T-helper 2 cell treated with Interferon-gamma antibody and Interleukin-4, amounts not matched to agents 5 μg/mL and 100 μg/mL, for 36 hours (primary cell): ENCODE data around the gene TMEM82.

Experiments used
- DNase-seq: peaks from one replicate; pipeline ENCODE4 v3.0.0; 2021; ENCODE audit warnings: low spot score
- H3K27ac Mint-ChIP-seq: one replicate; pipeline ENCODE4 v1.8.0; 2021; ENCODE audit warnings: mild to moderate bottlenecking, mixed read lengths
- H3K27me3 Mint-ChIP-seq: one replicate; pipeline ENCODE4 v1.8.0; 2021; ENCODE audit warnings: low read depth, mixed read lengths
- H3K36me3 Mint-ChIP-seq: one replicate; pipeline ENCODE4 v1.8.0; 2021; ENCODE audit warnings: low read depth, mixed read lengths
- H3K4me1 Mint-ChIP-seq: one replicate; pipeline ENCODE4 v1.8.0; 2021; ENCODE audit warnings: low read depth, mixed read lengths
- H3K4me3 Mint-ChIP-seq: one replicate; pipeline ENCODE4 v1.8.0; 2022; ENCODE audit warnings: mild to moderate bottlenecking, moderate library complexity, mixed read lengths
- H3K9me3 Mint-ChIP-seq: one replicate; pipeline ENCODE4 v1.8.0; 2021; ENCODE audit warnings: mixed read lengths

The TMEM82 gene

GRCh38 chr1:15708486-15709137 lies 33.7 kb upstream of the TMEM82 start:
- Mint-ChIP-seq H3K4me1 (no peaks in the 10 kb centered on the region), H3K27ac (no peak overlapping the region), H3K27me3 (no peaks in the 10 kb centered on the region), H3K4me3 (no peak overlapping the region), H3K36me3 (peaks cover 4% of the 10 kb centered on the region), H3K9me3 (no peaks in the 10 kb centered on the region)
- DNase-seq = no peak

- no peaks in the 10 kb centered on the region for H3K27me3 Mint-ChIP-seq
- no peak overlapping the region for H3K27ac Mint-ChIP-seq
- H3K4me3 Mint-ChIP-seq = no peak overlapping the region
- no peaks in the 10 kb centered on the region for H3K4me1 Mint-ChIP-seq
- peaks cover 4% of the 10 kb centered on the region for H3K36me3 Mint-ChIP-seq
- H3K9me3 Mint-ChIP-seq = no peaks in the 10 kb centered on the region
- no peak for DNase-seq
Observed at GRCh38 chr1:15709226-15709625, 33.1 kb upstream of the TMEM82 start.

- H3K4me3 Mint-ChIP-seq = no peak overlapping the region
- no peaks in the 10 kb centered on the region for H3K27me3 Mint-ChIP-seq
Observed at GRCh38 chr1:15712168-15712567, 30.1 kb upstream of the TMEM82 start.

GRCh38 chr1:15714406-15715136 lies 27.7 kb upstream of the TMEM82 start:
- Mint-ChIP-seq H3K9me3 (no peaks in the 10 kb centered on the region), H3K27ac (no peak overlapping the region), H3K4me3 (no peak overlapping the region), H3K36me3 (peaks cover 6% of the 10 kb centered on the region), H3K4me1 (no peaks in the 10 kb centered on the region), H3K27me3 (no peaks in the 10 kb centered on the region)
- DNase-seq = no peak

More at GRCh38 chr1:15712168-15712567, 30.1 kb upstream of the TMEM82 start:
- no peaks in the 10 kb centered on the region for H3K4me1 Mint-ChIP-seq
- H3K36me3 Mint-ChIP-seq = peaks cover 3% of the 10 kb centered on the region
- H3K27ac Mint-ChIP-seq = no peak overlapping the region
- H3K9me3 Mint-ChIP-seq = no peaks in the 10 kb centered on the region
- DNase-seq = no peak

GRCh38 chr1:15717418-15718125 lies 24.7 kb upstream of the TMEM82 start:
- no peak overlapping the region for H3K4me3 Mint-ChIP-seq
- no peaks in the 10 kb centered on the region for H3K9me3 Mint-ChIP-seq
- peaks cover 10% of the 10 kb centered on the region for H3K36me3 Mint-ChIP-seq
- H3K27me3 Mint-ChIP-seq = no peaks in the 10 kb centered on the region
- H3K4me1 Mint-ChIP-seq = no peaks in the 10 kb centered on the region
- DNase-seq = no peak
- no peak overlapping the region for H3K27ac Mint-ChIP-seq

- no peak for DNase-seq
- no peaks in the 10 kb centered on the region for H3K4me1 Mint-ChIP-seq
- peaks cover 10% of the 10 kb centered on the region for H3K36me3 Mint-ChIP-seq
- H3K27me3 Mint-ChIP-seq = no peaks in the 10 kb centered on the region
- H3K4me3 Mint-ChIP-seq = no peak overlapping the region
- no peaks in the 10 kb centered on the region for H3K9me3 Mint-ChIP-seq
- H3K27ac Mint-ChIP-seq = no peak overlapping the region
Observed at GRCh38 chr1:15718199-15718601, 24.1 kb upstream of the TMEM82 start.

- Mint-ChIP-seq H3K36me3 (peaks cover 10% of the 10 kb centered on the region), H3K4me3 (no peak overlapping the region), H3K27me3 (no peaks in the 10 kb centered on the region), H3K27ac (no peak overlapping the region), H3K4me1 (no peaks in the 10 kb centered on the region), H3K9me3 (no peaks in the 10 kb centered on the region)
- no peak for DNase-seq
Observed at GRCh38 chr1:15719381-15720120, 22.7 kb upstream of the TMEM82 start.

GRCh38 chr1:15720861-15721260 lies 21.4 kb upstream of the TMEM82 start:
- H3K4me3 Mint-ChIP-seq = no peak overlapping the region
- H3K36me3 Mint-ChIP-seq = peaks cover 10% of the 10 kb centered on the region
- DNase-seq = no peak
- H3K4me1 Mint-ChIP-seq = no peaks in the 10 kb centered on the region
- no peak overlapping the region for H3K27ac Mint-ChIP-seq
- H3K9me3 Mint-ChIP-seq = no peaks in the 10 kb centered on the region
- no peaks in the 10 kb centered on the region for H3K27me3 Mint-ChIP-seq

- H3K27me3 Mint-ChIP-seq = no peaks in the 10 kb centered on the region
- H3K27ac Mint-ChIP-seq = no peak overlapping the region
- peaks cover 10% of the 10 kb centered on the region for H3K36me3 Mint-ChIP-seq
- DNase-seq = no peak
- no peaks in the 10 kb centered on the region for H3K4me1 Mint-ChIP-seq
- no peaks in the 10 kb centered on the region for H3K9me3 Mint-ChIP-seq
- no peak overlapping the region for H3K4me3 Mint-ChIP-seq
Observed at GRCh38 chr1:15722411-15722810, 19.9 kb upstream of the TMEM82 start.

GRCh38 chr1:15722836-15723532 lies 19.3 kb upstream of the TMEM82 start:
- no peaks in the 10 kb centered on the region for H3K27me3 Mint-ChIP-seq
- H3K9me3 Mint-ChIP-seq = no peaks in the 10 kb centered on the region
- DNase-seq = no peak
- no peak overlapping the region for H3K4me3 Mint-ChIP-seq
- H3K27ac Mint-ChIP-seq = no peak overlapping the region
- peaks cover 13% of the 10 kb centered on the region for H3K36me3 Mint-ChIP-seq
- no peaks in the 10 kb centered on the region for H3K4me1 Mint-ChIP-seq

GRCh38 chr1:15723631-15724246 lies 18.6 kb upstream of the TMEM82 start:
- peaks cover 10% of the 10 kb centered on the region for H3K36me3 Mint-ChIP-seq
- no peaks in the 10 kb centered on the region for H3K9me3 Mint-ChIP-seq
- H3K4me3 Mint-ChIP-seq = no peak overlapping the region
- H3K27ac Mint-ChIP-seq = no peak overlapping the region
- no peak for DNase-seq
- H3K27me3 Mint-ChIP-seq = no peaks in the 10 kb centered on the region
- no peaks in the 10 kb centered on the region for H3K4me1 Mint-ChIP-seq

GRCh38 chr1:15724949-15725880 lies 17.1 kb upstream of the TMEM82 start:
- Mint-ChIP-seq H3K27ac (no peak overlapping the region), H3K9me3 (no peaks in the 10 kb centered on the region), H3K36me3 (peaks cover 7% of the 10 kb centered on the region), H3K4me1 (no peaks in the 10 kb centered on the region), H3K4me3 (no peak overlapping the region), H3K27me3 (no peaks in the 10 kb centered on the region)
- no peak for DNase-seq
